Activated naive CD4-positive, alpha-beta T cell treated with anti-CD3 and anti-CD28 coated beads for 36 hours (primary cell): ENCODE measurements around the gene TANGO6. TPM values are rescaled to one million over a fixed set of nuclear protein-coding genes. Genes with fewer than 3 reads are reported as not detected.
"Not testable (repeated sequence)": the region's sequence is repeated elsewhere in the genome, so short reads cannot be mapped to it uniquely, and the experiment has no call there.

Experiments used
- CTCF ChIA-PET: fragments of 350-600 bp; sonication (Branson Sonifier 250); formaldehyde crosslinking; loops from one replicate; lab custom pipeline; 2021; ENCODE audit warnings: antibody characterized with exemption; lab: Charles Lee
- DNase-seq: peaks from one replicate; pipeline ENCODE4 v3.0.0-alpha.2; 2020
- H3K27ac Mint-ChIP-seq: one replicate; pipeline ENCODE4 v1.8.0; 2021; ENCODE audit warnings: mild to moderate bottlenecking, mixed read lengths
- H3K27me3 Mint-ChIP-seq: one replicate; pipeline ENCODE4 v1.8.0; 2021; ENCODE audit warnings: low read depth, mixed read lengths
- H3K36me3 Mint-ChIP-seq: one replicate; pipeline ENCODE4 v1.8.0; 2021; ENCODE audit warnings: low read depth, mixed read lengths
- H3K4me1 Mint-ChIP-seq: one replicate; pipeline ENCODE4 v1.8.0; 2021; ENCODE audit warnings: low read depth, mixed read lengths
- H3K4me3 Mint-ChIP-seq: one replicate; pipeline ENCODE4 v1.8.0; 2021; ENCODE audit warnings: mild to moderate bottlenecking, moderate library complexity, mixed read lengths
- H3K9me3 Mint-ChIP-seq: one replicate; pipeline ENCODE4 v1.8.0; 2021; ENCODE audit warnings: mixed read lengths
- intact Hi-C: fragments of 100-400 bp; cut with micrococcal nuclease; formaldehyde crosslinking; loops from one replicate; pipeline ENCODE4 v1.15.1; 2023
- total RNA-seq, 2 experiments: library from RNA; stranded (reverse); gene quantifications; one replicate each; pipeline ENCODE4 v1.2.3, GENCODE V29; 2021

Gene TANGO6
- total RNA-seq, 2 experiments from 2014 or later, result 21.6 to 22.3 TPM

- Mint-ChIP-seq H3K4me3 (no peak overlapping the region), H3K9me3 (no peaks in the 10 kb centered on the region), H3K4me1 (no peaks in the 10 kb centered on the region), H3K27ac (no peak overlapping the region), H3K36me3 (no peaks in the 10 kb centered on the region), H3K27me3 (no peaks in the 10 kb centered on the region)
- no peak for DNase-seq
- CTCF ChIA-PET, result interaction anchor here (0.6 kb wide), 1 partner anchor 1641 kb away, joined by 3 read pairs; the partner anchor contains the start of gene ZDHHC1
- intact Hi-C loops, result no loop called here
Measured at GRCh38 chr16:69057400-69058378, 214.4 kb downstream of the TANGO6 start.

- H3K36me3 Mint-ChIP-seq, H3K9me3 Mint-ChIP-seq, H3K27ac Mint-ChIP-seq, CTCF ChIA-PET, H3K4me1 Mint-ChIP-seq, DNase-seq, intact Hi-C loops, H3K27me3 Mint-ChIP-seq, H3K4me3 Mint-ChIP-seq: not testable (repeated sequence)
Measured at GRCh38 chr16:69063491-69063890, 220.2 kb downstream of the TANGO6 start.

GRCh38 chr16:69064124-69064763 is 220.9 kb downstream of the TANGO6 start:
- no peaks in the 10 kb centered on the region for H3K36me3 Mint-ChIP-seq
- intact Hi-C loops, result no loop called here
- H3K4me1 Mint-ChIP-seq, result no peaks in the 10 kb centered on the region
- no peaks in the 10 kb centered on the region for H3K27me3 Mint-ChIP-seq
- H3K4me3 Mint-ChIP-seq, result no peak overlapping the region
- CTCF ChIA-PET, result no interaction called here
- no peak overlapping the region for H3K27ac Mint-ChIP-seq
- no peak for DNase-seq
- no peaks in the 10 kb centered on the region for H3K9me3 Mint-ChIP-seq

- CTCF ChIA-PET, result no interaction called here
- Mint-ChIP-seq H3K36me3 (no peaks in the 10 kb centered on the region), H3K9me3 (no peaks in the 10 kb centered on the region), H3K27me3 (no peaks in the 10 kb centered on the region), H3K4me3 (no peak overlapping the region), H3K27ac (no peak overlapping the region), H3K4me1 (no peaks in the 10 kb centered on the region)
- no peak for DNase-seq
- intact Hi-C loops, result no loop called here
Measured at GRCh38 chr16:69064764-69065313, 221.5 kb downstream of the TANGO6 start.

- intact Hi-C loops, result no loop called here
- Mint-ChIP-seq H3K27me3 (no peaks in the 10 kb centered on the region), H3K4me1 (no peaks in the 10 kb centered on the region), H3K4me3 (no peak overlapping the region), H3K36me3 (no peaks in the 10 kb centered on the region), H3K27ac (no peak overlapping the region), H3K9me3 (no peaks in the 10 kb centered on the region)
- CTCF ChIA-PET, result no interaction called here
- no peak for DNase-seq
Measured at GRCh38 chr16:69069504-69069903, 226.2 kb downstream of the TANGO6 start.

- Mint-ChIP-seq H3K9me3 (no peaks in the 10 kb centered on the region), H3K4me1 (no peaks in the 10 kb centered on the region), H3K27ac (no peak overlapping the region), H3K36me3 (no peaks in the 10 kb centered on the region), H3K4me3 (no peak overlapping the region), H3K27me3 (no peaks in the 10 kb centered on the region)
- CTCF ChIA-PET, result interaction anchor here (1.0 kb wide), 1 partner anchor 52 kb away, joined by 6 read pairs; no protein-coding TSS in a partner anchor
- no peak for DNase-seq
- intact Hi-C loops, result no loop called here
Measured at GRCh38 chr16:69071036-69071435, 227.7 kb downstream of the TANGO6 start.

- no peaks in the 10 kb centered on the region for H3K9me3 Mint-ChIP-seq
- H3K4me1 Mint-ChIP-seq, result no peaks in the 10 kb centered on the region
- no peak overlapping the region for H3K4me3 Mint-ChIP-seq
- no peaks in the 10 kb centered on the region for H3K36me3 Mint-ChIP-seq
- intact Hi-C loops, result no loop called here
- CTCF ChIA-PET, result no interaction called here
- H3K27me3 Mint-ChIP-seq, result no peaks in the 10 kb centered on the region
- no peak overlapping the region for H3K27ac Mint-ChIP-seq
- DNase-seq, result no peak
Measured at GRCh38 chr16:69072640-69072974, 229.3 kb downstream of the TANGO6 start.

- Mint-ChIP-seq H3K27me3 (no peaks in the 10 kb centered on the region), H3K4me3 (no peak overlapping the region), H3K9me3 (no peaks in the 10 kb centered on the region), H3K36me3 (no peaks in the 10 kb centered on the region), H3K4me1 (no peaks in the 10 kb centered on the region), H3K27ac (no peak overlapping the region)
- no peak for DNase-seq
- intact Hi-C loops, result no loop called here
- CTCF ChIA-PET, result interaction anchor here (0.7 kb wide), 1 partner anchor 118 kb away, joined by 3 read pairs; no protein-coding TSS in a partner anchor
Measured at GRCh38 chr16:69073181-69073702, 229.9 kb downstream of the TANGO6 start.

- H3K4me3 Mint-ChIP-seq, result no peak overlapping the region
- CTCF ChIA-PET, result interaction anchor here (1.0 kb wide), 1 partner anchor 397 kb away, joined by 3 read pairs; no protein-coding TSS in a partner anchor
- intact Hi-C loops, result no loop called here
- H3K9me3 Mint-ChIP-seq, result no peaks in the 10 kb centered on the region
- DNase-seq, result no peak
- H3K36me3 Mint-ChIP-seq, result no peaks in the 10 kb centered on the region
- H3K27me3 Mint-ChIP-seq, result no peaks in the 10 kb centered on the region
- no peak overlapping the region for H3K27ac Mint-ChIP-seq
- H3K4me1 Mint-ChIP-seq, result no peaks in the 10 kb centered on the region
Measured at GRCh38 chr16:69077251-69077650, 233.9 kb downstream of the TANGO6 start.

- Mint-ChIP-seq H3K36me3 (no peaks in the 10 kb centered on the region), H3K4me3 (no peak overlapping the region), H3K9me3 (no peaks in the 10 kb centered on the region), H3K27ac (no peak overlapping the region), H3K27me3 (no peaks in the 10 kb centered on the region), H3K4me1 (no peaks in the 10 kb centered on the region)
- intact Hi-C loops, result no loop called here
- no peak for DNase-seq
- CTCF ChIA-PET, result interaction anchor here (0.9 to 1.0 kb wide), 2 partner anchors 376 to 398 kb away, joined by 3 read pairs; no protein-coding TSS in a partner anchor
Measured at GRCh38 chr16:69078073-69078472, 234.7 kb downstream of the TANGO6 start.

- H3K27ac Mint-ChIP-seq, result no peak overlapping the region
- no peak for DNase-seq
- no peak overlapping the region for H3K4me3 Mint-ChIP-seq
- no peaks in the 10 kb centered on the region for H3K36me3 Mint-ChIP-seq
- H3K9me3 Mint-ChIP-seq, result no peaks in the 10 kb centered on the region
- CTCF ChIA-PET, result no interaction called here
- H3K27me3 Mint-ChIP-seq, result no peaks in the 10 kb centered on the region
- intact Hi-C loops, result no loop called here
- H3K4me1 Mint-ChIP-seq, result no peaks in the 10 kb centered on the region
Measured at GRCh38 chr16:69079697-69080096, 236.4 kb downstream of the TANGO6 start.

- H3K4me3 Mint-ChIP-seq, result no peak overlapping the region
- no peak for DNase-seq
- H3K36me3 Mint-ChIP-seq, result peaks cover 2% of the 10 kb centered on the region
- no peak overlapping the region for H3K27ac Mint-ChIP-seq
- intact Hi-C loops, result no loop called here
- H3K4me1 Mint-ChIP-seq, result no peaks in the 10 kb centered on the region
- no peaks in the 10 kb centered on the region for H3K9me3 Mint-ChIP-seq
- CTCF ChIA-PET, result no interaction called here
- H3K27me3 Mint-ChIP-seq, result no peaks in the 10 kb centered on the region
Measured at GRCh38 chr16:69083306-69083941, 240.1 kb downstream of the TANGO6 start.
